ENCODE measurements around the gene CCRL2. TPM values are rescaled to one million over a fixed set of nuclear protein-coding genes. Genes with fewer than 3 reads are reported as not detected.

Gene CCRL2
- total RNA-seq, 2 experiments from 2014 or later, result 4.3 to 4.5 TPM

- TF ChIP-seq CTCF (IDR thresholded peaks at IDR 0.05), result no peak
- CTCF ChIA-PET, result interaction anchor here (1.3 kb wide), 1 partner anchor 34 kb away, joined by 3 read pairs; no protein-coding TSS in a partner anchor
These were observed 47.1 kb downstream of the CCRL2 start for GRCh38 chr3:46454209-46454595.

GRCh38 chr3:46454606-46455005, 47.5 kb downstream of the CCRL2 start:
- ChIA-PET CTCF (interaction anchor here (1.3 kb wide), 1 partner anchor 34 kb away, joined by 3 read pairs; no protein-coding TSS in a partner anchor), POLR2A (no interaction called here)
- no peak for TF ChIP-seq CTCF (IDR thresholded peaks at IDR 0.05)
- no peak overlapping the region for H3K27ac Mint-ChIP-seq
- intact Hi-C loops (cut with DNase I, micrococcal nuclease), result no loop called here
- H3K4me3 Mint-ChIP-seq, result no peak overlapping the region
- DNase-seq (no peak), ATAC-seq (ENCODE audit: poor library complexity) (no peak)
- H3K27me3 Mint-ChIP-seq, result peaks cover 5% of the 10 kb centered on the region
- no peaks in the 10 kb centered on the region for H3K36me3 Mint-ChIP-seq (ENCODE audit: low read depth)
- no peaks in the 10 kb centered on the region for H3K4me1 Mint-ChIP-seq (ENCODE audit: low read depth)
- Histone ChIP-seq H3K27ac (ENCODE audit: low read depth in 1 of 2, low read length in 2 of 2) (no peak overlapping the region), H3K4me1 (ENCODE audit: insufficient read depth, low read length) (no peaks in the 10 kb centered on the region), H3K36me3 (ENCODE audit: insufficient read depth, low read length) (no peaks in the 10 kb centered on the region), H3K27me3 (ENCODE audit: control insufficient read depth in 1 of 2, insufficient read depth in 2 of 2, low read length in 2 of 2) (no peaks in the 10 kb centered on the region), H3K9me3 (ENCODE audit: control insufficient read depth in 1 of 2, insufficient read depth in 1 of 2, low read length in 2 of 2) (peaks cover 0 to 10% of the 10 kb centered on the region in 2 experiments), H3K4me3 (ENCODE audit: low read length) (no peak overlapping the region)
- no peaks in the 10 kb centered on the region for H3K9me3 Mint-ChIP-seq

More at GRCh38 chr3:46454209-46454595, 47.1 kb downstream of the CCRL2 start:
- Histone ChIP-seq H3K4me3 (ENCODE audit: low read length) (no peak overlapping the region), H3K27ac (ENCODE audit: low read depth in 1 of 2, low read length in 2 of 2) (no peak overlapping the region), H3K4me1 (ENCODE audit: insufficient read depth, low read length) (no peaks in the 10 kb centered on the region), H3K27me3 (ENCODE audit: control insufficient read depth in 1 of 2, insufficient read depth in 2 of 2, low read length in 2 of 2) (no peaks in the 10 kb centered on the region), H3K9me3 (ENCODE audit: control insufficient read depth in 1 of 2, insufficient read depth in 1 of 2, low read length in 2 of 2) (peaks cover 0 to 10% of the 10 kb centered on the region in 2 experiments), H3K36me3 (ENCODE audit: insufficient read depth, low read length) (no peaks in the 10 kb centered on the region)
- Mint-ChIP-seq H3K4me1 (ENCODE audit: low read depth) (no peaks in the 10 kb centered on the region), H3K27me3 (peaks cover 1% of the 10 kb centered on the region), H3K4me3 (no peak overlapping the region), H3K9me3 (no peaks in the 10 kb centered on the region), H3K36me3 (ENCODE audit: low read depth) (no peaks in the 10 kb centered on the region), H3K27ac (no peak overlapping the region)
- POLR2A ChIA-PET, result no interaction called here
- ATAC-seq (ENCODE audit: poor library complexity), result no peak
- intact Hi-C loops (cut with DNase I, micrococcal nuclease), result no loop called here
- DNase-seq, result no peak

- intact Hi-C loops (cut with DNase I, micrococcal nuclease), result no loop called here
- no peaks in the 10 kb centered on the region for H3K4me1 Mint-ChIP-seq (ENCODE audit: low read depth)
- TF ChIP-seq CTCF (IDR thresholded peaks at IDR 0.05), result no peak
- no peak overlapping the region for H3K4me3 ChIP-seq (ENCODE audit: low read length)
- H3K4me3 Mint-ChIP-seq, result no peak overlapping the region
- ChIA-PET CTCF (no interaction called here), POLR2A (no interaction called here)
- no peak overlapping the region for H3K27ac Mint-ChIP-seq
- no peaks in the 10 kb centered on the region for H3K36me3 ChIP-seq (ENCODE audit: insufficient read depth, low read length)
- no peaks in the 10 kb centered on the region for H3K27me3 ChIP-seq (ENCODE audit: control insufficient read depth in 1 of 2, insufficient read depth in 2 of 2, low read length in 2 of 2)
- H3K27me3 Mint-ChIP-seq, result peaks cover 8% of the 10 kb centered on the region
- peaks cover under 1% of the 10 kb centered on the region for H3K9me3 Mint-ChIP-seq
- ATAC-seq (ENCODE audit: poor library complexity) (no peak), DNase-seq (no peak)
- no peaks in the 10 kb centered on the region for H3K4me1 ChIP-seq (ENCODE audit: insufficient read depth, low read length)
- no peak overlapping the region for H3K27ac ChIP-seq (ENCODE audit: low read depth in 1 of 2, low read length in 2 of 2)
- no peaks in the 10 kb centered on the region for H3K36me3 Mint-ChIP-seq (ENCODE audit: low read depth)
- peaks cover 0 to 10% of the 10 kb centered on the region in 2 experiments for H3K9me3 ChIP-seq (ENCODE audit: control insufficient read depth in 1 of 2, insufficient read depth in 1 of 2, low read length in 2 of 2)
These were observed 48.4 kb downstream of the CCRL2 start for GRCh38 chr3:46455231-46456115.
